MCF 10A (cell line): ENCODE data around the gene DDX20. TPM values are rescaled to one million over a fixed set of nuclear protein-coding genes. Genes with fewer than 3 reads are reported as not detected.

Source experiments
- BruUV-seq: library from RNA; stranded (reverse); fragments of 400-500 nt; replicated peaks from 2 replicates; lab custom pipeline; 2021; lab: Mats Ljungman, UMichigan
- CTCF ChIA-PET: fragments of 300-600 bp; sonication (Branson Sonifier 250); formaldehyde crosslinking; extraction: SDS; loops from one replicate; lab custom pipeline; 2021; ENCODE audit warnings: antibody characterized with exemption, inconsistent platforms; lab: Yijun Ruan, JAX
- POLR2A ChIA-PET: fragments of 300-600, 350-650 bp; sonication (Branson Sonifier 250); formaldehyde crosslinking; extraction: SDS; loops from one replicate; lab custom pipeline; 2020; ENCODE audit warnings: antibody characterized with exemption, inconsistent platforms; lab: Yijun Ruan, JAX
- DNase-seq: peaks from one replicate; pipeline ENCODE4 v3.0.0-alpha.2; 2018; ENCODE audit not compliant: unreplicated experiment
- H3K27ac Mint-ChIP-seq: one replicate; pipeline ENCODE4 v1.8.0; 2022; ENCODE audit warnings: mild to moderate bottlenecking, low read depth, mixed read lengths; ENCODE audit not compliant: unreplicated experiment
- H3K27me3 Mint-ChIP-seq: one replicate; pipeline ENCODE4 v1.8.0; 2022; ENCODE audit warnings: mixed read lengths; ENCODE audit not compliant: insufficient read depth, unreplicated experiment
- H3K36me3 Mint-ChIP-seq: one replicate; pipeline ENCODE4 v1.8.0; 2022; ENCODE audit warnings: mild to moderate bottlenecking, moderate library complexity, mixed read lengths; ENCODE audit not compliant: insufficient read depth, unreplicated experiment
- H3K4me1 Mint-ChIP-seq: one replicate; pipeline ENCODE4 v1.8.0; 2022; ENCODE audit warnings: mixed read lengths; ENCODE audit not compliant: insufficient read depth, unreplicated experiment
- H3K4me3 Mint-ChIP-seq: one replicate; pipeline ENCODE4 v1.8.0; 2022; ENCODE audit warnings: mild to moderate bottlenecking, moderate library complexity, mixed read lengths; ENCODE audit not compliant: unreplicated experiment
- H3K9me3 Mint-ChIP-seq: one replicate; pipeline ENCODE4 v1.8.0; 2022; ENCODE audit warnings: mixed read lengths; ENCODE audit not compliant: unreplicated experiment
- intact Hi-C: fragments of 100-400 bp; cut with micrococcal nuclease; formaldehyde crosslinking; loops from 2 replicates; pipeline ENCODE4 v1.14.1; 2022
- total RNA-seq: library from RNA; stranded (reverse); gene quantifications from 2 replicates; pipeline ENCODE4 v1.2.3, GENCODE V29; 2022
- TF ChIP-seq, protein P1 (sequence below): fragments of 200-600 bp; IDR thresholded peaks from one replicate; pipeline ENCODE4 v1.8.0; 2022; ENCODE audit warnings: antibody characterized with exemption, mild to moderate bottlenecking; ENCODE audit not compliant: unreplicated experiment

The DDX20 gene
- total RNA-seq, 1 experiment from 2014 or later: 14.8 TPM

DNA sequence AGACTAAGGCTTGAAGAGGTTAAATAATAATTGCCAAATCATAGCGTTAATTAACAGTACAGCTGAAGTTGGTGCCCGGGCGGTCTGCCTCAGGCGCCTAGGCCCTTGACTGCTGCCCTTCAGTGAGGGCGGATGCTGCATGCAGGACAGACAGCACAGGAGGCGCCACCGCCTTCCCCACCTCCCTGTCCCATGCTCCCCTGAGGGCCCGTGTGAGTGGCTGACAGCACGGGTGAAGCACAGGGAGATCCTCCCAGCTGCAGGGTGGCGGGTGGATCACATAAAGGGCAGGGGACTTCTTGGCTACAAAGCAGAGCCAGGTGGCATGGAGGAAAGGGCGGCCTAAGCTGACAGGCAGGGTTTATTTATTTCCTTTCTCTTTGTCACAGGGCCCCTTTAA is 49.1 kb downstream of the DDX20 start:
- CTCF ChIA-PET: no interaction called here
- no peak overlapping the region for H3K4me3 Mint-ChIP-seq
- POLR2A ChIA-PET: no interaction called here
- H3K27ac Mint-ChIP-seq: no peak overlapping the region
- BruUV-seq: no TSS peak
- TF ChIP-seq, protein P1, sequence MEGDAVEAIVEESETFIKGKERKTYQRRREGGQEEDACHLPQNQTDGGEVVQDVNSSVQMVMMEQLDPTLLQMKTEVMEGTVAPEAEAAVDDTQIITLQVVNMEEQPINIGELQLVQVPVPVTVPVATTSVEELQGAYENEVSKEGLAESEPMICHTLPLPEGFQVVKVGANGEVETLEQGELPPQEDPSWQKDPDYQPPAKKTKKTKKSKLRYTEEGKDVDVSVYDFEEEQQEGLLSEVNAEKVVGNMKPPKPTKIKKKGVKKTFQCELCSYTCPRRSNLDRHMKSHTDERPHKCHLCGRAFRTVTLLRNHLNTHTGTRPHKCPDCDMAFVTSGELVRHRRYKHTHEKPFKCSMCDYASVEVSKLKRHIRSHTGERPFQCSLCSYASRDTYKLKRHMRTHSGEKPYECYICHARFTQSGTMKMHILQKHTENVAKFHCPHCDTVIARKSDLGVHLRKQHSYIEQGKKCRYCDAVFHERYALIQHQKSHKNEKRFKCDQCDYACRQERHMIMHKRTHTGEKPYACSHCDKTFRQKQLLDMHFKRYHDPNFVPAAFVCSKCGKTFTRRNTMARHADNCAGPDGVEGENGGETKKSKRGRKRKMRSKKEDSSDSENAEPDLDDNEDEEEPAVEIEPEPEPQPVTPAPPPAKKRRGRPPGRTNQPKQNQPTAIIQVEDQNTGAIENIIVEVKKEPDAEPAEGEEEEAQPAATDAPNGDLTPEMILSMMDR: no peak
- no peaks in the 10 kb centered on the region for H3K4me1 Mint-ChIP-seq
- H3K36me3 Mint-ChIP-seq: no peaks in the 10 kb centered on the region
- H3K27me3 Mint-ChIP-seq: peaks cover 40% of the 10 kb centered on the region
- intact Hi-C loops: no loop called here
- DNase-seq: no peak
- H3K9me3 Mint-ChIP-seq: no peaks in the 10 kb centered on the region

DNA sequence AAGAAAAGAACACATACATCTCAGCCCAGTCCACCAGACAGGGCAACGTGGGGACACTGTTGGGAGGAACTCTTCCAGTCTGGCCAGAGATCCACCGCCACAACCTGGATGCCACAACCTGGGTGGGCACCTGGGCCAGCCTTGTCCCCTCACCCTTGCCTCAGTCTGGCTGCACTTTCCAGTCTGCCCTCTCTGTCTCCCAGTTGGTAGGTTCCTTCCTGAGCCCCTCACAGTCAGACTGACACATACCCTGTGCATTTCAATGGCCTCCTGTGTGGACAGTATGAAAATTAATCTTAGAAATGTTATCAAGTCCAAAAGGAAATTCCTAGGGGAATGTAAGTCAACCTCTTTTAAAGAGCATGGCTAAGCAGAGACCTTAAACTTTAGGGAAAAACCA is 49.5 kb downstream of the DDX20 start:
- POLR2A ChIA-PET: no interaction called here
- CTCF ChIA-PET: no interaction called here
- H3K27me3 Mint-ChIP-seq: peaks cover 40% of the 10 kb centered on the region
- H3K36me3 Mint-ChIP-seq: no peaks in the 10 kb centered on the region
- H3K27ac Mint-ChIP-seq: no peak overlapping the region
- H3K4me1 Mint-ChIP-seq: no peaks in the 10 kb centered on the region
- intact Hi-C loops: no loop called here
- no peaks in the 10 kb centered on the region for H3K9me3 Mint-ChIP-seq
- BruUV-seq: no TSS peak
- no peak overlapping the region for H3K4me3 Mint-ChIP-seq
- TF ChIP-seq, protein P1: no peak
- no peak for DNase-seq

GRCh38 chr1:111811891-111812290 is 56.2 kb downstream of the DDX20 start:
- no peaks in the 10 kb centered on the region for H3K4me1 Mint-ChIP-seq
- CTCF ChIA-PET: interaction anchor here (0.6 kb wide), 1 partner anchor 559 kb away, joined by 3 read pairs; no protein-coding TSS in a partner anchor
- no TSS peak for BruUV-seq
- no peaks in the 10 kb centered on the region for H3K36me3 Mint-ChIP-seq
- no peak overlapping the region for H3K4me3 Mint-ChIP-seq
- intact Hi-C loops: no loop called here
- H3K27ac Mint-ChIP-seq: no peak overlapping the region
- TF ChIP-seq, protein P1: no peak
- H3K27me3 Mint-ChIP-seq: peaks cover 5% of the 10 kb centered on the region
- H3K9me3 Mint-ChIP-seq: no peaks in the 10 kb centered on the region
- no peak for DNase-seq
- POLR2A ChIA-PET: no interaction called here

GRCh38 chr1:111812306-111812705 is 56.6 kb downstream of the DDX20 start:
- peaks cover under 1% of the 10 kb centered on the region for H3K27me3 Mint-ChIP-seq
- no peak overlapping the region for H3K27ac Mint-ChIP-seq
- H3K36me3 Mint-ChIP-seq: no peaks in the 10 kb centered on the region
- intact Hi-C loops: no loop called here
- ChIA-PET CTCF (interaction anchor here (0.6 kb wide), 1 partner anchor 559 kb away, joined by 3 read pairs; no protein-coding TSS in a partner anchor), POLR2A (no interaction called here)
- no TSS peak for BruUV-seq
- H3K4me3 Mint-ChIP-seq: no peak overlapping the region
- no peaks in the 10 kb centered on the region for H3K9me3 Mint-ChIP-seq
- TF ChIP-seq, protein P1: no peak
- no peak for DNase-seq
- no peaks in the 10 kb centered on the region for H3K4me1 Mint-ChIP-seq
